ENCODE results near the gene ZNF436.
"Not testable (repeated sequence)": the region's sequence is repeated elsewhere in the genome, so short reads cannot be mapped to it uniquely, and the experiment has no call there.

ZNF436 gene

GRCh38 chr1:23396380-23396779 lies 26.7 kb upstream of the ZNF436 start:
- Mint-ChIP-seq H3K4me1 (no peaks in the 10 kb centered on the region), H3K9me3 (no peaks in the 10 kb centered on the region), H3K4me3 (no peak overlapping the region), H3K27ac (no peak overlapping the region), H3K36me3 (no peaks in the 10 kb centered on the region), H3K27me3 (no peaks in the 10 kb centered on the region)
- no peak for ATAC-seq

GRCh38 chr1:23395849-23396248 lies 26.2 kb upstream of the ZNF436 start:
- H3K4me3 Mint-ChIP-seq: no peak overlapping the region
- H3K4me1 Mint-ChIP-seq: no peaks in the 10 kb centered on the region
- no peak overlapping the region for H3K27ac Mint-ChIP-seq
- no peaks in the 10 kb centered on the region for H3K27me3 Mint-ChIP-seq
- no peak for ATAC-seq
- H3K9me3 Mint-ChIP-seq: no peaks in the 10 kb centered on the region
- no peaks in the 10 kb centered on the region for H3K36me3 Mint-ChIP-seq

DNA sequence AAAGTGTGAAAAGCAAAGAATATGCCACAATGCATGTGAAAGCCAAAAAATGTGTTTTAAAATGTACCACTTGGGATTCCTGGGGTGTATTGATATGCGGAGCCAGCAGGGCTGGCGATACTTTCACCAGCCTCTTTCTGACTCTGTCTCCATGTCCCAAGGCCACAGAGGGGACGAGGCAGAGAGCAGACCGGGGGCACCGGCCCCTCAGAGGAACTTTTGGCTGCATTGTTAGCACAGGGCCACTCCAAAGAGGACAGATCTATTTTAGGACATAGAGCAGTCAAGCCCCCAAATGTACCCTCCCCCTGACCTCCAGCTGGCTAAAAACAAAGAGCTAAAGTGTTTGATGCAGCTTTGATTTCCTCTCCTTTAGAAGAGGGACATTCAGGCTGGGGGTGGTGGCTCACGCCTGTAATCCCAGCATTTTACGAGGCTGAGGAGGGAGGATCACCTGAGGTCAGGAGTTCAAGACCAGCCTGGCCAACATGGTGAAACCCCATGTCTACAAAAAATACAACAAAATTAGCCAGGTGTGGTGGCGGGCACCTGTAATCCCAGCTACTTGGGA lies 25.6 kb upstream of the ZNF436 start:
- Mint-ChIP-seq H3K9me3 (no peaks in the 10 kb centered on the region), H3K27me3 (peaks cover 6% of the 10 kb centered on the region), H3K4me3 (no peak overlapping the region), H3K4me1 (peaks cover 4% of the 10 kb centered on the region), H3K27ac (no peak overlapping the region), H3K36me3 (no peaks in the 10 kb centered on the region)
- ATAC-seq: no peak

GRCh38 chr1:23394684-23395083 lies 25.0 kb upstream of the ZNF436 start:
- Mint-ChIP-seq H3K4me3 (no peak overlapping the region), H3K9me3 (no peaks in the 10 kb centered on the region), H3K27ac (no peak overlapping the region), H3K4me1 (peaks cover 6% of the 10 kb centered on the region), H3K36me3 (no peaks in the 10 kb centered on the region), H3K27me3 (peaks cover 11% of the 10 kb centered on the region)
- ATAC-seq: no peak

- ATAC-seq: no peak
- H3K36me3 Mint-ChIP-seq: no peaks in the 10 kb centered on the region
- H3K4me3 Mint-ChIP-seq: no peak overlapping the region
- peaks cover 6% of the 10 kb centered on the region for H3K4me1 Mint-ChIP-seq
- peaks cover 11% of the 10 kb centered on the region for H3K27me3 Mint-ChIP-seq
- H3K9me3 Mint-ChIP-seq: no peaks in the 10 kb centered on the region
- H3K27ac Mint-ChIP-seq: no peak overlapping the region
Measured at GRCh38 chr1:23394181-23394580, 24.5 kb upstream of the ZNF436 start.

DNA sequence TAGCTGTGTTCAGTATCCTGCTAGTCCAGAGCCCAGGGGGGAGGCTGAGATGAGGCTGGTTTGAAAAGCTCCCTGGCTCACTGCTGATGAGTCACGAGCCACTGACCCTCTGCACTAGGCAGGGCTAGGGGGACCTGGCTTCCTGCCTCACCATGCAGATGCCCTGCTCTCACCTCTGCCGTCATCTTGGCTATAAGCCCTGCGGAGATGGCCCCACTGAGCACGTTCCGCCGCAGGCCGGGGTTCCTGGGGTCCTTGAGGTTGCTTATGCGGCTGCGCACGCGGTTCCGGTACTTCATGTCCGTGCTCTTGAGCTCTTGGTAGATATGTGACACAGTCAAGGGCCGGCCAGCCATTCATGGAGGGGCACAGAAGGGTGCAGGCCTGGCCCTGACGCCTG lies 24.1 kb upstream of the ZNF436 start:
- no peaks in the 10 kb centered on the region for H3K36me3 Mint-ChIP-seq
- H3K27me3 Mint-ChIP-seq: peaks cover 11% of the 10 kb centered on the region
- H3K4me3 Mint-ChIP-seq: no peak overlapping the region
- no peak overlapping the region for H3K27ac Mint-ChIP-seq
- no peak for ATAC-seq
- H3K9me3 Mint-ChIP-seq: no peaks in the 10 kb centered on the region
- peaks cover 6% of the 10 kb centered on the region for H3K4me1 Mint-ChIP-seq

DNA sequence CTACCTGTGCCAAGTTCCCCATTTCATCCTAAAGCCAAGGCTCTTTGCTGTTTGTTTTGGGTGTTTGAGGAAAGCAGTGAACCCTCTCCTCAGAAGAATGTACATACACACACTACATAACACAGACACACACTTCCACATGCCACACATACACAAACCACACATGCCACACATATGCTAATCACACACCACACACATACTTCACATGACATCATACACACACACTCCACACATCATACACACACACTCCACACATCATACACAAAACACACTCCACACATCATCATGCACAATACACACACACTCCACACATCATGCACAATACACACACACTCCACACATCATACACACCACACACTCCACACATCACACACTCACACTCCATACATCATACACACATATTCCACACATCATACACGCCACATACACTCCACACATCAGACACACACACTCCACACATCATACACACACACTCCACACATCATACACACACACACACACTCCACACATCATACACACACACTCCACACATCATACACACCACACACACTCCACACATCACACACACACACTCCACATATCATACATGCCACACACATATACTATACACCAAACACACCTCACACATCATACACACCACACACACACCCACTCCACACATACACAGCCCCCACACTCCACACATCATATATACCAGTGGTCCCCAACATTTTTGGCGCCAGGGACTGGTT lies 22.7 kb upstream of the ZNF436 start:
- Mint-ChIP-seq H3K9me3 (no peaks in the 10 kb centered on the region), H3K4me1 (peaks cover 6% of the 10 kb centered on the region), H3K27me3 (peaks cover 16% of the 10 kb centered on the region), H3K27ac (no peak overlapping the region), H3K36me3 (no peaks in the 10 kb centered on the region), H3K4me3 (no peak overlapping the region)
- no peak for ATAC-seq

DNA sequence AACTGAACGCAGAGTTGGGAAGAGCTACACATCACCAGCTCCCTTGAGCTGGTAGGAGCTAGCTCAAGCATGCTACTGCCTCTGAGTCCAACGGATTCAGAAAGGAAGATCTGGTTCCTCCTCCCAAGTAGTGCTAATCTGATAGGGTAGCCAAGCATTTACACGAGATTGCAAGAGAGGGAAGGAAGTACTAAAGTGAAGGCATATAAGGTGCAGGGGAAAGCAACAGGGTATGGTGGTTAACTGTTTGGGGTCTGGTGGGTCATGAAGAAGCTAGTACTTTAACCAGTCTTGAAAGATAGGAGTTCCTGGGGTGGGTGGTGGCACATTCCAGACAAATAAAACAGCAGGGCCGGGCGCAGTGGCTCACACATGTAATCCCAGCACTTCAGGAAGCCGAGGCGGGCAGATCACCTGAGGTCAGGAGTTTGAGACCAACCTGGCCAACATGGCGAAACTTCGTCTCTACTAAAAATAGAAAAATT lies 20.2 kb upstream of the ZNF436 start:
- no peak overlapping the region for H3K4me3 Mint-ChIP-seq
- H3K36me3 Mint-ChIP-seq: no peaks in the 10 kb centered on the region
- H3K9me3 Mint-ChIP-seq: no peaks in the 10 kb centered on the region
- H3K27me3 Mint-ChIP-seq: peaks cover 22% of the 10 kb centered on the region
- no peak overlapping the region for H3K27ac Mint-ChIP-seq
- no peak for ATAC-seq
- H3K4me1 Mint-ChIP-seq: peaks cover 6% of the 10 kb centered on the region

GRCh38 chr1:23387494-23387893 lies 17.9 kb upstream of the ZNF436 start:
- no peak for ATAC-seq
- H3K4me1 Mint-ChIP-seq: peaks cover 6% of the 10 kb centered on the region
- H3K27me3 Mint-ChIP-seq: peaks cover 22% of the 10 kb centered on the region
- no peak overlapping the region for H3K4me3 Mint-ChIP-seq
- H3K9me3 Mint-ChIP-seq: no peaks in the 10 kb centered on the region
- H3K27ac Mint-ChIP-seq: no peak overlapping the region
- no peaks in the 10 kb centered on the region for H3K36me3 Mint-ChIP-seq

GRCh38 chr1:23385119-23385621 lies 15.5 kb upstream of the ZNF436 start:
- no peak overlapping the region for H3K27ac Mint-ChIP-seq
- no peaks in the 10 kb centered on the region for H3K36me3 Mint-ChIP-seq
- no peak overlapping the region for H3K4me3 Mint-ChIP-seq
- ATAC-seq: no peak
- peaks cover 16% of the 10 kb centered on the region for H3K27me3 Mint-ChIP-seq
- H3K4me1 Mint-ChIP-seq: peaks cover 9% of the 10 kb centered on the region
- no peaks in the 10 kb centered on the region for H3K9me3 Mint-ChIP-seq

DNA sequence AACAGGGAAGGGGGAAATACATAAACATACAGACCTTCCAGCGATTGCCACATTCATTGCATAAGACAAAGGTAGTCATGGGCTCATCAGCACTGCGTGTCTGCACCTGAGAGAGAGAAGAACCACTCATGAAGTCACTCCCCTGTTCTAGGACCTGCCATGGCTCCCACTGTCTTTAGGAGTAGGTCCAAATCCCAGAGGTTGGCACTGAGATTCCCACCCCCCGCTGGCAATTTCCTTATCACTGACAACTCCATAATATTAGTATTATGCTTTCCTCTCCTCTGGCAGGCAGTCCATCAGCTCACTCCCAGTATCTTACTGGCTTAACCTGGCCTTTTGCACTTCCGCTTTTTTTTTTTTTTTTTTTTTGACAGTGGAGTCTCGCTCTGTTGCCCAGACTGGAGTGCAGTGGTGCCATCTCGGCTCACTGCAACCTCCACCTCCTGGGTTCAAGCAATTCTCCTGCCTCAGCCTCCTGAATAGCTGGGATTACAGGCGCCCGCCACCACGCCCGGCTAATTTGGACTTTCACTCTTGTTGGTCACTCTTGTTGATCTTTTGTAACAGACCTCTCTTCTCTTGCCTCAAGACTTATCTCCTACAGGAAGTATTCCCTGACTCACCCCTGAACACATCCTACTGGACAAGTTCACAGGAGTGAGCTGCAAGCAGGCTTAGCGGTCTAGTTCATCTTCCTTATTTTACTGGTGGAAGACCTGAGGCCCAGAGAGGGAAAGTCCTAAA lies 14.8 kb upstream of the ZNF436 start:
- no peak overlapping the region for H3K4me3 Mint-ChIP-seq
- peaks cover 8% of the 10 kb centered on the region for H3K4me1 Mint-ChIP-seq
- no peak overlapping the region for H3K27ac Mint-ChIP-seq
- no peak for ATAC-seq
- peaks cover 11% of the 10 kb centered on the region for H3K27me3 Mint-ChIP-seq
- H3K36me3 Mint-ChIP-seq: no peaks in the 10 kb centered on the region
- no peaks in the 10 kb centered on the region for H3K9me3 Mint-ChIP-seq

GRCh38 chr1:23383577-23384311 lies 14.1 kb upstream of the ZNF436 start:
- Mint-ChIP-seq H3K27ac (no peak overlapping the region), H3K27me3 (peaks cover 11% of the 10 kb centered on the region), H3K4me3 (no peak overlapping the region), H3K4me1 (peaks cover 8% of the 10 kb centered on the region), H3K36me3 (no peaks in the 10 kb centered on the region), H3K9me3 (no peaks in the 10 kb centered on the region)
- ATAC-seq: no peak

GRCh38 chr1:23381233-23381885 lies 11.7 kb upstream of the ZNF436 start:
- H3K9me3 Mint-ChIP-seq: no peaks in the 10 kb centered on the region
- ATAC-seq: no peak
- no peak overlapping the region for H3K4me3 Mint-ChIP-seq
- no peaks in the 10 kb centered on the region for H3K27me3 Mint-ChIP-seq
- no peaks in the 10 kb centered on the region for H3K36me3 Mint-ChIP-seq
- H3K27ac Mint-ChIP-seq: no peak overlapping the region
- peaks cover 13% of the 10 kb centered on the region for H3K4me1 Mint-ChIP-seq

DNA sequence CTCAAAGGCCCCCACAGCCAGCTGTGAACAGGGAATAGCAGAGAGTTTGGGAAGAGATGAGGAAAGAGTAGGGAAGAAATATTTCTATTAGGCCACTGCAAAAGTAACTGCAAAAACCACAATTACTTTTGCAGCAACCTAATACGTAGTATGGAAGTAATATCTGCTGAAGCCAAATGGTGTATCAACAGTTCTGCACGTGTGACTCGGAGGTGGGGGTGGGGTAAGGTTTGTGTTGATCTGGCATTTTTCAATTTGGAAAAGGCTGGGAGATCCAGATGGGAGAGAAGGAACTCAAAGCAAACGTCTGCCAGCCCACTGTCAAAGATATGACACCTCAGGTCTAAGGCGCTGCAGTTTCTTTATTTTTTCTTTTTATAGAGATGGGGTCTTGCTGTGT lies 11.1 kb upstream of the ZNF436 start:
- no peak for ATAC-seq
- H3K4me3 Mint-ChIP-seq: no peak overlapping the region
- no peak overlapping the region for H3K27ac Mint-ChIP-seq

DNA sequence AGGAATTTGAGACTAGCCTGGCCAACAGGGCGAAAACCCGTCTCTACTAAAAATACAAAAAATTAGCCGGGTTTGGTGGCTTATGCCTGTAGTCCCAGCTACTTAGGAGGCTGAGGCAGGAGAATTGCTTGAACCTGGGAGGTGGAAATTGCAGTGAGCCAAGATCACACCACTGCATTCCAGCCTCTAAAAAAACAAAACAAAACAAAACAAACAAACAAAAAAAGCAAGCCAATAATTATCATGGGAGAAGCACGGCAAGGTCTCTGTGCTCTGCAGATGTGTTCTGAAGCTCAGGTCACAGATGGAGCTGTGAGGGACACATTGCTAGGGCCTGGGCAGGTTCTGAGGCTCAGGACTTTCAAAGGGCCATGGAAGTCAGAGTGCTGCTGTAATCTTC lies 10.6 kb upstream of the ZNF436 start:
- not testable (repeated sequence) for H3K27me3 Mint-ChIP-seq, H3K4me3 Mint-ChIP-seq, H3K9me3 Mint-ChIP-seq, ATAC-seq, H3K36me3 Mint-ChIP-seq, H3K27ac Mint-ChIP-seq
- H3K4me1 Mint-ChIP-seq: peaks cover 13% of the 10 kb centered on the region

More for the DNA sequence above, 11.1 kb upstream of the ZNF436 start:
- H3K36me3 Mint-ChIP-seq: no peaks in the 10 kb centered on the region
- no peaks in the 10 kb centered on the region for H3K9me3 Mint-ChIP-seq
- peaks cover 13% of the 10 kb centered on the region for H3K4me1 Mint-ChIP-seq
- no peaks in the 10 kb centered on the region for H3K27me3 Mint-ChIP-seq

All from stimulated activated memory B cell treated with anti-CD40 and anti-IgM and Interleukin-4, amounts not matched to agents 10 μg/mL and 1 μg/mL and 100 μg/mL, for 72 hours (primary cell).